ENCODE results near the gene COPG1.
"Not testable (repeated sequence)": the region's sequence is repeated elsewhere in the genome, so short reads cannot be mapped to it uniquely, and the experiment has no call there.

Gene COPG1, protein sequence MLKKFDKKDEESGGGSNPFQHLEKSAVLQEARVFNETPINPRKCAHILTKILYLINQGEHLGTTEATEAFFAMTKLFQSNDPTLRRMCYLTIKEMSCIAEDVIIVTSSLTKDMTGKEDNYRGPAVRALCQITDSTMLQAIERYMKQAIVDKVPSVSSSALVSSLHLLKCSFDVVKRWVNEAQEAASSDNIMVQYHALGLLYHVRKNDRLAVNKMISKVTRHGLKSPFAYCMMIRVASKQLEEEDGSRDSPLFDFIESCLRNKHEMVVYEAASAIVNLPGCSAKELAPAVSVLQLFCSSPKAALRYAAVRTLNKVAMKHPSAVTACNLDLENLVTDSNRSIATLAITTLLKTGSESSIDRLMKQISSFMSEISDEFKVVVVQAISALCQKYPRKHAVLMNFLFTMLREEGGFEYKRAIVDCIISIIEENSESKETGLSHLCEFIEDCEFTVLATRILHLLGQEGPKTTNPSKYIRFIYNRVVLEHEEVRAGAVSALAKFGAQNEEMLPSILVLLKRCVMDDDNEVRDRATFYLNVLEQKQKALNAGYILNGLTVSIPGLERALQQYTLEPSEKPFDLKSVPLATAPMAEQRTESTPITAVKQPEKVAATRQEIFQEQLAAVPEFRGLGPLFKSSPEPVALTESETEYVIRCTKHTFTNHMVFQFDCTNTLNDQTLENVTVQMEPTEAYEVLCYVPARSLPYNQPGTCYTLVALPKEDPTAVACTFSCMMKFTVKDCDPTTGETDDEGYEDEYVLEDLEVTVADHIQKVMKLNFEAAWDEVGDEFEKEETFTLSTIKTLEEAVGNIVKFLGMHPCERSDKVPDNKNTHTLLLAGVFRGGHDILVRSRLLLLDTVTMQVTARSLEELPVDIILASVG

DNA sequence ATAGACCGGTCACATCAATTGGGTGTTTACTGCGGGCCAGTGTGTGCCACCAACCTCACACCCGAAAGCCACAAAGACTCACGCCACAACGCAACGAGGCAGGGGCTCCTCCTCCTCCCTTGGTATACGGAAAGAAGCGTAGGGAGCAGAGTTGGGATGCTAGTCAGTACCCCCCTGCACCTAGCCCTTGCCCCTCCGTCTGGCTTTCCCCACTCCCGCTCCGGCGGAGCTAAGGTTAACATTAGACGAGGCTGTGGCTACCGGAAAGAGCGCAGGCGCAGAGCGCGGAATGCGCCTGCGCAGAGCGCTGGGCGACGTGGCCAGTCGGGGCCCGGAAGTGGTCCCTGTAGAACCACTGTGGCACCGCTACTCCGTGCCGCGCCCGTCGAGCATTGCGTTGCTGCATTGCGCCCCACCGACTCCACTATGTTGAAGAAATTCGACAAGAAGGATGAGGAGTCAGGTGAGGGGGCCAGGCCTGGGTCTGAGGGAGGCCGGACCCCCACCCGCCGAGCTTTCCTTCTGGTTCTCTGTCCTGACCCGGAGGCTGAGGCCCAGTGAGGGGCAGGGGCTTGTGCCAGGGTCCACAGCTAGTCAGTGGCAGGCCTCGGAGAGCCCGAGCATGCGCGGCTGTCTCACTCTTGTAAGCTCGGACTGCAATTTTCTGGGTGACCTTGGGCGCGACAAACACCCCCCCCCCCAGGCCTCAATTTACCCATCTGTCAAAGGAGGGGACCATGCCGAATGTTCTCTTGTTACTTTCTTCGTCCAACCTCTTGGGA is at the start of gene COPG1:
Gene COPG1 (plus strand): TSS at position 323 of the 782 bp plus-strand sequence. CDS start 104 bp downstream, at position 427.
- DNase-seq, result peak; percentile 79

DNA sequence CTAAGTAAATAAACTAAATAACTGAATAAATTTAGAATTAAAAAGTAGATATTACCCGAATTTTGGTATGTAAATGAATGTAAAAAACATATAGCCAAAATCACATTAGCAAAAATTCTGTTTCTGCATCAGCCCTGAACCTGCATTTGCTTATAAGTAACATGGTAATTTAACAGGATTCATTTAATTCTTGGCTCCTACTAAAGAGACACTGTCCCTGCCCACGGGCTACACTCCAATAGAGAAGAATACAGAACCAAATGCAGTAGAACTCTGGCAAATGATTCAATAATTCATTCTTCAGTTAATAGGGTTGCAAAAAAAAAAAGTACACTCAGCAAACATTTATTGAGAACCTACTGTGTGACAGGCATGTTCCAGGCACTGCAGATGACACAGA is 44.9 kb upstream of the COPG1 start:
- no peak for DNase-seq

DNA sequence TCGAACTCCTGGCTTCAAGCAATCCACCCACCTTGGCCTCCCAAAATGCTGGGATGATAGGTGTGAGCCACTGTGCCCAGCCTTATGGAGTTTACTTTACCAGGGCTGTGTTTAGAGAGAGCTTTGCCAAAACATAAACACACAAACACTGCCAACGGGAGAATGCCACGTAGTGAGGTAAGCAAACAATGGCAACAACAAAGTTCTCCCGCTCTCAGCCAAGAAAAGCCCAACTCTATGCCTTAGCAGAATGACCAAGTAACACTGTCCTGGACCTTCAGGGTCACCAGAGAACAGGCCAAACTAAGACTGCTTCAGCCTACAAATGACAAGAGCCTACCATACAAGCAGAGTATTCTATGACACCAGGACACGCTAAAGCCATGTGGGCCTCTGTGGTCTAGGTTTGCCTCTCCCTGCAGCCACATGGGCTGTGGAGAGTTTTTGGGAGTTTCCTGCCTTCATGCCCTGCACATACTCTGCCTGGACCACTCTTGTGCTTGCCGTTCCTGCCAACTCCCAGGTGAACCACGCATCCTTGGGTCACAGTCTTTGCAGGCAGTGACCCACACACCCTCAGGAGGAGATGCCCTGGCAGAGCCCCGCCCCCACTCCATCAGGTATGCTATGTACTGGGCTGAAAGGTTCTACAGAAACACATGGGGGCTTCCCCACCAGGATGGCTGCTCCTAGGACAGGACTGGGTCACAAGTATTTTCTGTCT is 44.1 kb upstream of the COPG1 start:
- DNase-seq, result no peak

DNA sequence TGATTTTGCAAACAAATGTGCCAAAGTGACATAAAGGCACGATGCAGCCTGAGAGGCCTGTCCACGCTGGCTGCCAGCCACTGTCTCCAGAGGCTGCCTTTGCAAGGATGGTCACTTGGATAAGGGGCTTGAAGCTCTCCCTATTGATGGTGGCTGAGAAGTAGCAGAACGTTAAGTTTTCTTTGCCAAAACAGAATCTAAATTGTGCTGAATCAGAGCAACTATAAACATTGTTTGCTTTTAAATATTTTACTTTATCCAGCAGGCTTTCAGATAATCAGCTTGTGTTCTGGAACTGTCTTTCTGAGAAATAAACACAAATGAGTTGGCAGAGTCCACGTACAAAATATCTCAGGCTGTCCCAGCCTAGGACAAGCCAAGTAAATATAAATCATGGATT is 41.9 kb upstream of the COPG1 start:
- DNase-seq, result no peak

DNA sequence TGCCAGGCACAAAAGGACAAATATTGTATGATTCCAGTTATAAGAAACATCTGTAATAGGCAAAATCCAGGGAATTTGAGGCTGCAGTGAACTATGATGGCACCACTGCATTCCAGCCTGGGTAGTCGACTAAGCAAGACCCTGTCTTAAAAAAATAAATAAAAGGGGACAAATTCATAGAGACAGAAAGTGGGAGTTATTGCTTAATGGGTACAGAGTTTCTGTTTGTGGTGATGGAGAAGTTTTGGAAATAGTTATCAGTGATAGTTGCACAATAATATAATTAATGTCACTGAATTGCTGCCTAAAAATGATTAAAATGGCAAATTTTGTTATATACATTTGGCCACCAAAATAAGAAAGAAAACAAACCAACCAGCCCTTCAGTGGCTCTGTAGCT is 38.1 kb upstream of the COPG1 start:
- no peak for DNase-seq

DNA sequence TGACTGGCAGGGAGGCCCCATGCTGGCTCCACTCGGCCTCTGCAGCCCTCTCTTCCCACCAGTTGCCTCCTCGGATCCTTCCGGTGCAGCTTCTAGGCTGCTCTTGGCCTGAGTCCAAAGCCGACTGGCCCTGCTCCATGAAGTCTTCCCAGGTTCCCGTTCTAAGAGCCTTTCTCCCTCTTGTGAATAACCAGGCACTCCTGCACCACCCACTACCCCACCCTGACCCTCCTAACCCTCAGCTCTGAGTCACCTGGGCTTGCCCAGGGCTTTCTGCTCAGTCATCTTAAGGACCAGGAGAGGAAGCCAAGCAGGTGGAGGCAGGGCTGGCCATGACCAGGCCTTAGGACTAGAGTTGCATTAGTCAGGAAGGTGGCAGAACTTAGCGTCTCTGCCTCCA is 37.6 kb upstream of the COPG1 start:
- DNase-seq, result peak; percentile 70

DNA sequence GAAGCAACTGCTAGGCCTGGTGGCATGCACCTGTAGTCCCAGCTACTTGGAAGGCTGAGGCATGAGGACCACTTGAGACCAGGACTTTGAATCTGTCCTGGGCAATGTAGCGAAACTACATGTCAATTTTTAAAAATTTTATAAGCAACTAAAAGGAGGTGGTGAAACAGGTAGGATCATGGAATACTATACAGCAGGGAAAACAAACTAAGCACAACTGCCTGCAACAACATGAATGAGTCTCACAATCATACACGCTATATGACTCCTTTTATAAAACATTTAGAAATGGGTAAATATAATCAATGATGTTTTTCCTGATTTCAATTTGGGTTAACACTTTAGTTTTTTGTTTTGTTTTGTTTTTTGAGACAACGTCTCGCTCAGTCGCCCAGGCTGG is 36.2 kb upstream of the COPG1 start:
- DNase-seq, result no peak

DNA sequence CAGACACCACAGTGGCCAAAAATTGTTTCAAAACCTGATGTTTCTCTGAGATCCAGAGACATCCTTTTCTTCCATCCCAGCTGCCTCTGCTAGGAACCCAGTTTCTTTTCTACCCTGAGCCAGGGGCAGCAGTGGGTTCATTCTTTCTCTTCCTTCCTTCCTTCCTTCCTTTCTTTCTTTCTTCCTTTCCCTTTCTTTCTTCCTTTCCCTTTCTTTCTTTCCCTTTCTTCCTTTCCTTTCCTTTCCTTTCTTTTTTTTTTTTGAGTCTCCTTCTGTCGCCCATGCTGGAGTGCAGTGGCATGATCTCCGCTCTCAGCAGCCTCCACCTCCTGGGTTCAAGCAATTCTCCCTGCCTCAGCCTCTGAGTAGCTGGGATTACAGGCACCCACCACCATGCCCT is 30.7 kb upstream of the COPG1 start:
- DNase-seq, result no peak

DNA sequence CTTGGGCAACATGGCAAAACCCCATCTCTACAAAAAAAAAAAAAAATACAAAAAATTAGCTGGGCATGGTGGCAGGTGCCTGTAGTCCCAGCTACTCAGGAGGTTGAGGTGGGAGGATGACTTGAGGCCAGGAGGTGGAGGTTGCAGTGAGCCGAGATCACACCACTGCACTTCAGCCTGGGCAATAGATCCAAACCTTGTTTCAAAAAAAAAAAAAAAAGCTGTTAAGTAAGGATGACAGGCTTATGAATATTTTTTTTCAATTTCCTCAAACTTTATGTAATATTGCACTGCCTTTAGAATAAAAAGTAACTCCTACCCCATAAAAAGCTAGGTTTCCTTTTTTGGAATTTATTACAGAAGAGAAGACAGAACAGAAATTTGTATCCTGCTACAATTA is 25.0 kb upstream of the COPG1 start:
- not testable (repeated sequence) for DNase-seq

DNA sequence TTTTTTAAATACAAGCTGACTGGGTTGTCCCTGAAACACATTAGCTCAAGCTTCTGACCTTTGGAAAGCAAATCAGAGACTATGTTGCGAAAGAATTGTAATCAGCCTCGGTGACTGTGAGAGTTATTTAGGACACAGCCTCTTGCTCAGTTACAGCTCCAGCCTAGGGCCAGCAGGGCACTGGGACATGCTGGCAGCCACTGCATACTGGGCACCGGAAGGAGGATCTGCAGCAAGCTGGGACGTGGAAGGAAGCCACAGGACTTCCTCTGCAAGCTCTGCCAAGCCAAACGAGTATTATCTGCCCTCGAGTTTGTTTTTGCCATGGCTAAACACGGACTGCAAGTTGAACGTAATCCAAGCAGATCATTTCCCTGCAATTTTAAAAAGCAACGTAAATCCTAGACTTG is 24.4 kb upstream of the COPG1 start:
- peak; percentile 68 for DNase-seq

DNA sequence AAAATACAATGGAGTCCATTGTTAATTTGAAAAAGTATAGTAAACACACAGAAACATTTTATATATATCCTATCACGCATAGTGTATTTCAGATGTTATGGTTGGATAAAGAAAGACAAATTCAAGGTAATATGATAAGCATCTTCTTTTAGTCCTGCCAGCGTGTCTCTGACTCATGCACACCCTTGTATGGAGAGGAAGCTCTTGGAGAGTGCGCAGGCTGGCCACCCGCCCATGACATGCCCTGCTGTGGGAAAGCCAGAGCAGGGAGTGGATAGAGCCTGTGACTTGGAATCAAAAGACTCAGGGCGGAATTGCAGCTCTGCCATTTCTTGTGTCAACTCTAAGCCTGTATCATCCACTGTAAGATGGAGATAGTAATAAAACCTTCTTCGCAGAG is 23.0 kb upstream of the COPG1 start:
- DNase-seq, result peak; percentile 91

DNA sequence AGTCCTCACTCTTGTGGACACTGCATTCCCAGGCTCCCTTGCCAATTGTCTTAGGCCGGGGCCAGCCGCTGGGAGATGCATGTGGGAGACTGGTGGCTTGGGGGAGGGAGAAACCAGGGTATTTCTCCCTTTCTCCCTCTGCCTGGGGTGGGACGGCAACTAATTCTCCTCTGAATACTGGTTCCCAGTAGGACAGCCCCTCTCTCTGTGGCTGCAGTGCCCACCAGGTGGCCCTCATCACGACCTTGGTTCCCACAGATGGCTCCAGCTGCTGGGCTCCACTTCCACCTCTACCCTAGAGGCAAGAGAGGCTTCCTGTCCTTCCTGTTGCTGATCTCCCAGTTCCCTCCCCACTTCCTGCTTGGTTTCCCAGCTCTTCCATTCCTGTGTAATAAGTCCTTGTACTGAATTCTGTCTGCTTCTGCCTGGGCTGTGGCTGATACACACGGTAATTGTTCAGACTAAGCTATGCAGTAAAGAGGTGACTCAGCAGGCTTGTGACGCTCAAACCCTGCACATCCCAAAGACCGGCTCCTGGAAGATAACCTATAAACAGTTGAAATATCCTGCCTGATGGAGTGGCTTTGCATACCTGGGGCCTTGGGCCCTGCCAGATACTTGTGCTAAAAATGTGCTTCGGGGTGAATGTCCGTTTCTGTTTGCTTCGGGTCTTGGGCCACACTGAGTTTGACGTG is 20.4 kb upstream of the COPG1 start:
- DNase-seq, result peak; percentile 97

DNA sequence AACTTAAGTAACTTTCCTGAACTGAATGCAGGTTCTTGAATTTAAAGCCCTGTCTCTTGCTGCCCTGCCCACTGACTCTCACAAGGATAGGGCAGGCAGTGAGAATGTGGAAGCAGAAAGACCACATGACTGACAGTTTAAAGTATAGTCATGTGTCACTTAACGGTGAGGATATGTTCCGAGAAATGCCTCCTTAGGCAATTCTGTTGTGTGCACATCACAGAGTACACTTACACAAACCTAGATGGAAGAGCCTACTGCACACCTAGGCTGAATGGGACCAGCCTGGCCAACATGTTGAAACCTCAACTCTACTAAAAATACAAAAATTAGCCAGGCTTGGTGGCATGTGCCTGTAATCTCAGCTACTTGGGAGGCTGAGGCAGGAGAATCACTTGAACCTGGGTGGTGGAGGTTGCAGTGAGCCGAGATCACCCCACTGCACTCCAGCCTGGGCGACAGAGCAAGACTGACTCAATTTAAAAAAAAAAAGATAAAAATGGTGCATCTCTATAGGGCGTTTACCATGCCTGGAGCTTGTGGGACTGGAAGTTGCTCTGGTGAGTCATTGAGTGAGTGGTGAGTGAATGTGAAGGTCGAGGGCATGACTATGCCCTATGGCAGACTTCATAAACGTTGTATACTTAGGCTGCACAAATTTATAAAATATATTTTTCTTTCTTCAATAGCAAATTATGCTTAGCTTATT is 18.9 kb upstream of the COPG1 start:
- DNase-seq, result peak; percentile 96

DNA sequence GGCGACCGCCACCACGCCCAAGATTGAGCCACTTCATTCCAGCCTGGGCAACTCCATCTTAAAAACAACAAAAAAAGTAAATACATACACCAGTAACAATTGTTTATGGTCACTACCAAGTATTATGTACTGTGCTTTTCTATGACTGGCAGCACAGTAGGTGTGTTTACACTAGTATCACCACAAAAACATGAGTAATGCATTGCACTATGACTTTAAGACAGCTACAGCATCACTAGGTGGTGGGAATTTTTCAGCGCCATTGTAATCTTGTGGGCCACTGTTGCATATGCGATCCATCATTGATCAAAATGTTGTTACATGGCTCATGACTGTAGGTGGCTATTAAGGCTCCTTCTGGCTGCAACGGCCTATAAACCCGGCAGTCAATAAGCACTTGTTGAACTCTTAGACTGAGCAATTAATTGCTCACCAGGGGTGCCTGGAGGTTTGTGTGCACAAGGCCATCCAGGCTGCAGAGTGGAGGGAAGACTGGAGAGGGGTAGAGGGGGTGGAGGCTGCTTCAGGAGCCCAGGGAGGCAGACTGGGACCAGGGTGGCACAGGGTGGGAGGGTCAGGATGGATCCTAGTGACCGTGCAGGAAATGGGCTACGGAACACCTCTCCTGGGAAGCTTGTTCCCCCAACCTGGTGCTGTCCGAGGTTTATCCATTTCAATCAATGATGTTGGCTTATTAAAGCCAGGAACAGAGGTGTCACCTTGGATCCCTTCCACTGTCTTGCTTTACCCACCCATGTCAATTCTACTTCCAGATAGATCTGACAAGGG is 17.9 kb upstream of the COPG1 start:
- DNase-seq, result peak; percentile 88

DNA sequence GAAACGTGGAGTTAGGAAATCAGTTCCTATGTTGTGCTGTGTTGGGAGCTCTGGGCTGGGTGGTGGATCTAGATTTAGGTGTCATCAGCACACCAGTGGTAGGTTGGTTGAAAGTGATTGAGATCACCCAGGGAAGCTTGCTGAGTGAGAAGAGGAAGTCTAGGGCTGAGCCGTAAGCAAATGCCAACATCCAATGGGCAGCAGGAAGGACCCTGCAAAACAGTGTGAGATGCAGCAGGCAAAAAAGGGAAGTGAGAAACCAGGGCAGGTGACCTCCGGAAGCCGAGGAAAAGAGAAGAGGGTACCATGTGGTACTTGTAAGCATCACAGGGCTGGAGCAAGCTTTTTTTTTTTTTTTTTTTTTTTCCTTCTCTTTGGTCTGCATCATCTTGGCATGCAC is 15.9 kb upstream of the COPG1 start:
- DNase-seq, result no peak

DNA sequence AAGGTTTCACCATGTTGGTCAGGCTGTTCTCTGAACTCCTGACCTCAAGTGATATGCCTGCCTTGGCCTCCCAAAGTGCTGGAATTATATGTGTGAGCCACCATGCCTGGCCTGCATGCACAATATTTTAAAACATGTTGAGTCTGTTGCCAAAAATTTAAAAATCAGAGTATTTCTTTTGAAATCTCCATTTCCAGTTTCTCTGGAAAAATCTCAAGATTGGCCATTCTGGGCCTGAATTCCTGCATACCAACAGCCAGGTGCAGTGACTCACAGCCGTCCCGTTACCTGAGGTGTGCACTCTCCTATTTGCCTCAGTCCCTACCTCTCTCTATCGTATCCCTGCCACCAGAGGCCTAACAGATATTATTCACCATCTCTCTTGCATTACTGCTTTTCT is 15.0 kb upstream of the COPG1 start:
- DNase-seq, result no peak

DNA sequence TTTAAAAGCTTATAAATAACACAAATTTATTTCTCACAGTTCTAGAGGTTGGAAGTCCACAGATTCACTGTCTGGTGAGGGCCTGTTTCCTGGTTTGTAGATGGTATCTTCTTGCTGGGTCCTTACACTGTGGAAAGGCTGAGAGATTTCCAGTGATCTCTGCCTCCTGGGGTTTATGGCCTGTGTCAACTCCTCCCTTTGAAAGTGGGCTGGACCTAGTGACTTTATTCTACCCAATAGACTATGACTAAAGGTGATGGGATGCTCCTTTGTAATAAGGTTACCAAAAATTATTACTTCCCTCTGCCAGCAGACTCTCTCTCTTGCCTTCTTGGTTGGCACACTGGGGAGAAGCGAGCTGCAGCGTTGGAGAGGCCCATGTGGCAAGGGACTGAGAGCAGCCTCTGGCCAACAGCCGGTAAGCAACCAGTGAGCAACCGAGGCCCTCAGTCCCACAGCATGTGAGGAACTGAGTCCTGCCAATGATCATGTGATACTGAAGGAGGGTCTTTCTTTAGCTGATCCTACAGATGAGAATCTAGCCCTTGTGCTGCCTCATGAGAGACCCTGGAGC is 14.0 kb upstream of the COPG1 start:
- DNase-seq, result no peak

DNA sequence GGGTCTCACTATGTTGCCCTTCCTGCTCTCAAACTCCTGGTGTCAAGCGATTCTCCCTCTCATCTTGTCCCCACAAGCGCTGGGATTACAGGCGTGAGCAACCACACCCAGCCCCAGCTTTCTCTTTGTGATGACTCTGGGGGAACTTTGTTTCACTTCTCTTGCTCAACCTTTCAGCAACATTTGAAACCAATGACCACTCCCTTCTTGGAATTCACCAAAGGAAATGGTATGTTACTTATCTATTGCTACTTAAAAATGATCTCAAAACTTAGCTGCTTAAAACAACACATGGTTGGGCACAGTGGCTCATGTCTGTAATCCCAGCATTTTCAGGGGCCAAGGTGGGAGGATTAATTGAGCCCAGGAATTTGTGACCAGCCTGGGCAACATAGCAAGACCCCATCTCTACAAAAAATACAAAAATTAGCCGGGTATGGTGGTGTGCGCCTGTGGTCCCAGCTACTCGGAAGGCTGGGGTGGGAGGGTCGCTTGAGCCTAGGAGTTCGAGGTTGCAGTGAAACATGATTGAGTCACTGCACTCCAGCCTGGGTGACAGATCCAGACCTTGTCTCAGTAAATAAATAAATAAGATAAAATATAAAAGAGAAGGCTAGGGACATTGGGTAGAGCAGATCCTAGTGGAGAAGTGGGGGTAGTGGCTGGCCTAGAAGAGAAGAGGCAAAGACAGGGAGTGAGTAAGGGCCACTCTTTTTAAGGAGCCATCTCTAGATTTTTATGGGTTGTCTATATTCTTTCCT is 10.3 kb upstream of the COPG1 start:
- no peak for DNase-seq

DNA sequence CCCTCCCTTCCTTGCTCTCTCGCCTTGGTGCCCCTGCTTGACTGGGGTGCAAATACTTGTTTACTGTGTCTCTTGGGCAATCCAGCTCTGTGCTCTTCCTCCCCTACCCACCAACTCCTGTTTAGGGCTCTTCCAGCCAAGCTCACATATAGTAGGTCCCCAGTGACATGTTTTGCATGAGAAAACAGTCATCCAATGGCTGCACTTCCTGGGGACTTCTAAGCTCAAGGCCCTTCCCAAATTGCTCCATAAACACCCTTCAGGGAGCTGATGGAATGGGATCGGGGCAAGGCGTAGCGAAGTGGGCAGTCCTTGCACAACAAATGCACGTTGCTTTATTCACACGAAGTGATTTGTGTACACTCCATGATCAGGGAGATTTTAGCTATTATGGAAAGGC is 9.4 kb upstream of the COPG1 start:
- no peak for DNase-seq
